GM18526 (cell line): ENCODE data around the gene CXorf58.

Experiments
- POLR2A ChIP-seq: IDR thresholded peaks from 3 replicates; pipeline ENCODE4 v1.6.1; 2011; ENCODE audit not compliant: insufficient read length; ENCODE audit errors: extremely low read depth

Gene CXorf58

GRCh38 chrX:23935106-23935505 lies 27.3 kb downstream of the CXorf58 start:
- TF ChIP-seq POLR2A: no peak

GRCh38 chrX:23936180-23936579 lies 28.4 kb downstream of the CXorf58 start:
- no peak for TF ChIP-seq POLR2A

GRCh38 chrX:23937100-23937499 lies 29.3 kb downstream of the CXorf58 start:
- no peak for TF ChIP-seq POLR2A

- TF ChIP-seq POLR2A: no peak
Measured at GRCh38 chrX:23938690-23939089, 30.9 kb downstream of the CXorf58 start.

DNA sequence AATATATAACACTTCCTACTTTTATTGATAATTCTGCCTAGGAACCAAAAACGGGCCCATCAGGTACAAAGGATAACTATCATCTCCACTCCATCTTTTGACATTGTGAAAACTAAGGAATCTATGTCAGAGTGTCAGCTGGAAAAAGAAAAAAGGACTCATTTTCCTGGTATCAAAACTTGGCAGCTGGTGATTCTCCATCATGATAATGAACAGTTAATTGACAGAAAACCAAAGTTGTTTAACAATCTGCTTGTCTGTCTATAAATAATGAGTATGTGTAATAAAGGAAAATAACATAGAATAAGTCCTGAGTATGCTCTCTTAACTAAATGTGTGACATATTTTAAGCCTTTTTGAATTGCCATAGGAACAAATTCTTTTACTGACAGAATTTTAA lies 31.4 kb downstream of the CXorf58 start:
- no peak for TF ChIP-seq POLR2A

- TF ChIP-seq POLR2A: no peak
Measured at GRCh38 chrX:23944234-23944633, 36.4 kb downstream of the CXorf58 start.

GRCh38 chrX:23945206-23945605 lies 37.4 kb downstream of the CXorf58 start:
- no peak for TF ChIP-seq POLR2A

DNA sequence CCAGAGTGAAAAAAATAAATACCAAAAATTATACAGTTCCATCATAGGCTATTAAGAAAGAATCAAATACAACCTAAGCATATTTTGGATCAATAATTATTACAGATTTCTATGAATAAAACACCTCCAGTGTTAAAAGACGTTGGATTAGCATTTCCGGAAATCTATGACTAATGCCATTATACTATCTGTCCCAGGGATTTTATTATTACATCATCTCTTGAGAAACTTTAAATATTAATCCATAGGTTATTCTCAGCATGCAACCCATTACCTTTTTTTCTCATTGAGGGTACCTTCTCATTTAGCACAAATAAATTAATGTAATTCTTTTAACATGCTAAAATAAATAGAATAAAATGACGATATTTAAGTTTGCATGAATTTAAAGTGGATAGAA lies 44.6 kb downstream of the CXorf58 start:
- TF ChIP-seq POLR2A: no peak

- no peak for TF ChIP-seq POLR2A
Measured at GRCh38 chrX:23952984-23953907, 45.4 kb downstream of the CXorf58 start.

DNA sequence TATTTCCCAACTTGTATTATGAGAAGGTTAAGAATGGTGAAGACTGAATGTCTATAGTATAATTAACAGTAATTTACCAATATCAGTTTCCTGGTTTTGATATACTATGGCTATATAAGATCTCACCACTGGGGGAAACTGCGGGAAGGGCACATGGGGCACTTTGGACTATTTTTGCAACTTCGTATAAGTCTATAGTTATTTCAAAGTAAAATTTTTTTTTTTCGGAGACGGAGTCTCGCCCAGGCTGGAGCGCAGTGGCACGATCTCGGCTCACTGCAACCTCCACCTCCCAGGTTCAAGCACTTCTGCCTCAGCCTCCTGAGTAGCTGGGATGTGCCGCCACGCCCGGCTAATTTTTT lies 46.1 kb downstream of the CXorf58 start:
- no peak for TF ChIP-seq POLR2A

DNA sequence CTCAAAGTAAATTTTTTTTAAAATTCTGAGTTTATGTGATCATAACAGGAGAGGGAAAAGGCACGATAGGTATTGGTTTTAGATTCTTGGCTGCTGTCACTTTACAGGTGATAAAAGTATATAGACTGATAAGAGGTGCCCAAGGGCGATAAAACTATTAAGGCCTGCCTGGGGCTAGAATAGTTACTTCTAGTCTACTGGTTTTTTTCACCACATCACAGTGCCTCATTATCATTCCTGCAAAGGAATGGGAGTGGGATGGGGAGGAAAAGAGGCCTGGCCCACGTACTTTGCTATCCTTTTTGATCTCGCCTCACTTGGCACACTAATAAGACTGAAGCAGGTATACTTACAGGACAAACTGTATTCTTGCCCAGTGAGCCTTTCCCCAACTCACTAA lies 46.6 kb downstream of the CXorf58 start:
- no peak for TF ChIP-seq POLR2A

- no peak for TF ChIP-seq POLR2A
Measured at GRCh38 chrX:23959781-23960180, 52.0 kb downstream of the CXorf58 start.

- TF ChIP-seq POLR2A: no peak
Measured at GRCh38 chrX:23964191-23964590, 56.4 kb downstream of the CXorf58 start.

GRCh38 chrX:23978491-23978890 lies 70.7 kb downstream of the CXorf58 start:
- no peak for TF ChIP-seq POLR2A

DNA sequence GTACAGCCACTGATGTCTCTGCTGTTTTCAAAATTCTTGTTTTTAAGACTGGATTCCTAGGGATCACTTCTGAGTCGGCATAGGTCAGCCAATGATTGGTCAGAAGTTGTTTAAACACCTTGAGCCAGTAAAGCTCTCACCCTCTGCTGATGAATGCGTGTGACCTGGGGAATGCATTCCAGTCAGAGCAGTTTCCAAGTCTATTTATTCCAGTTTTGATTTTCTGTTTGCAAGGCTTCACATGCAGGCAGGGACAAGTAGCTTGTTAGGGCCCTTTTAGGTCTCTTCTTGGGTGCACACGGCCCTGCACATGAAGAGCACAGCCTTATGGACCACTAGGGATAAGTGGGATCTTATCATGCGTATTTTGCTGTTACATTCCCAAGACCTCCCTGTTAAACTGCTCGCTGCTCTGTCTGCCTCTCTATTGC lies 72.2 kb downstream of the CXorf58 start:
- no peak for TF ChIP-seq POLR2A

- no peak for TF ChIP-seq POLR2A
Measured at GRCh38 chrX:23981222-23981621, 73.4 kb downstream of the CXorf58 start.

GRCh38 chrX:23981711-23982110 lies 73.9 kb downstream of the CXorf58 start:
- no peak for TF ChIP-seq POLR2A
